Measurements from ENCODE around the gene SIN3B.
"Not testable (repeated sequence)": the region's sequence is repeated elsewhere in the genome, so short reads cannot be mapped to it uniquely, and the experiment has no call there.

SIN3B gene

GRCh38 chr19:16829010-16829821 is at the start of gene SIN3B:
SIN3B (plus strand) TSS chr19:16829398; CDS start chr19:16829421, 23 bp downstream.
- DNase-seq (ENCODE audit: low read depth, low spot score), result peak; percentile 97

- no peak for DNase-seq (ENCODE audit: low read depth, low spot score)
Measured at GRCh38 chr19:16779539-16780163, 49.5 kb upstream of the SIN3B start.

- DNase-seq (ENCODE audit: low read depth, low spot score), result no peak
Measured at GRCh38 chr19:16782719-16783118, 46.5 kb upstream of the SIN3B start.

GRCh38 chr19:16788479-16788878 is 40.7 kb upstream of the SIN3B start:
- no peak for DNase-seq (ENCODE audit: low read depth, low spot score)

- no peak for DNase-seq (ENCODE audit: low read depth, low spot score)
Measured at GRCh38 chr19:16789238-16789637, 40.0 kb upstream of the SIN3B start.

- DNase-seq (ENCODE audit: low read depth, low spot score), result no peak
Measured at GRCh38 chr19:16790051-16790450, 39.1 kb upstream of the SIN3B start.

DNA sequence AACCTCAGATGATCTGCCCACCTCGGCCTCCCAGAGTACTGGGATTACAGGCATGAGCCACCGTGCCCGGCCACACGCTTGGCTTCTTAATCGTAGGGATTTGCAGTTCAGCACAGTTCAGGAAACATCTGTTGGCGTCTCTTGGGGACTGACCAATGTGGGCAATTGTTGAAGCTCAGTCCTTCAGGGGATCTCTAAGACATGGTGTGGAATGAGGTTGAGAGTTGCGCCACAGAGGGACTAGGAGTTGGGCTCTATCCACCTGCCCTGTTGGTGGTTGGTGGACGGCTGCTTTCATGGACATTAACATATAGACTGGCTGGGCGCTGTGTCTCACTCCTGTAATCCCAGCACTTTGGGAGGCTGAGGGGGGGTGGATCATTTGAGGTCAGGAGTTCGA is 37.3 kb upstream of the SIN3B start:
- DNase-seq (ENCODE audit: low read depth, low spot score), result no peak

DNA sequence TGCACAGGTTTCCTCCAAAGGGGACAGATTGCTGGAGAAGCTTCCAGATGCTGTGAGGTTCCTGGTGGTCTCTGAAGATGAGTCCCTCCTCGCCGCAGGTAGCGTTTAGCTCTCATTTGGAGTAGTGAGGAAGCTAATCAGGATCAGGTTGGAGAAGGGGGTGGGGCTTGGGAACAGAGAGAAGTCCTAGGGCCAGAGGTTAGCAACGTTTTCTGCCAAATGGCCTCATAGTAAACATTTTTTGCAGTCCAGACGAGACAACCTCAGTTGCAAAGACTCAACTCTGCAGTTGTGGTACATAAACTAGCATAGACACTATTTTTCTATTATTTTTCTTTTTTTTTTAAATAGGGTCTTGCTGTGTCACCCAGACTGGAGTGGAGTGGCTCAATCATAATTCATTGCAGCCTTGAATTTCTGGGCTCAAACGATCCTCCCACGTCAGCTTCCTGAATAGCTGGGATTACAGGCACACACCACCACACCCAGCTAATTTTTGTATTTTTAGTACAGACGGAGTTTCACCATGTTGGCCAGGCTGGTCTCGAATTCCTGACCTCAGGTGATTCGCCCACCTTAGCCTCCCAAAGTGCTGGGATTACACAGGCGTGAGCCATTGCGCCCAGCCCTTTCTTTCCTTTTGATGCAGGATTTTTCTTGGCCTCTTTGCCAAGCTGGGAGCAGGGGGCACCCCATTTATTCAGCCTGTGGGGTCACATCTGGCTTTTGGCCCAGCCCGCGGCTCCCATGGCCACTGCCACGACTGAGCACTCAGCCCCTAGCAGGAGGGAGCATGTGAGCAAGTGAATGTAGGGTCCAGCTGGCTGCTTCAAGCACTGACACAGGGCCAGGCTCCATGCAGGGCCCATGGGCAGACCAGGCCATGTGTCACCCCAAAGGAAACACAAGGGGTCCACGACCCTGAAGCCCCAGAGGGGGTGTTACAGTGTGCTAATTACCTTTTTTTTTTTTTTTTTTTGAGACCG is 34.4 kb upstream of the SIN3B start:
- no peak for DNase-seq (ENCODE audit: low read depth, low spot score)

- DNase-seq (ENCODE audit: low read depth, low spot score), result no peak
Measured at GRCh38 chr19:16795731-16796130, 33.5 kb upstream of the SIN3B start.

DNA sequence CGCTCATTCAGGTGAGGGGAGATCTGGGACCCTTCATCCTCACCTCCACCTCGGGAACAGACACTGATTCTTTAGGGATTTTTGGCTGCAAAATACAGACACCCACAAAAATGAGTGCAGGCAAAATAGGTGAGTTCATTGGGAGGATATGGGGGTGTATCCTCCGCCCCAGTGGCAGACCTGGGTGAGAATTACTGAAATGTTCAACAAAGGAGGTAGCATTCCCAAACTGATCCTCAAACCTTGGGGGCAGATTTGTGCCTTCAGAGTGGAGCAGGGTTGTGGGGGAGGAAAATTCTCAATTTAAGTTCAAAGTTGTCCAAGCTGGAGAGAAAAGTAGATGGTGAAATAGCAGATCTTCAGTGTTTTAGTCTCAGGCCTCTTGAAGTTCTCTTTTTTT is 31.3 kb upstream of the SIN3B start:
- DNase-seq (ENCODE audit: low read depth, low spot score), result no peak

GRCh38 chr19:16798326-16798725 is 30.9 kb upstream of the SIN3B start:
- DNase-seq (ENCODE audit: low read depth, low spot score), result not testable (repeated sequence)

DNA sequence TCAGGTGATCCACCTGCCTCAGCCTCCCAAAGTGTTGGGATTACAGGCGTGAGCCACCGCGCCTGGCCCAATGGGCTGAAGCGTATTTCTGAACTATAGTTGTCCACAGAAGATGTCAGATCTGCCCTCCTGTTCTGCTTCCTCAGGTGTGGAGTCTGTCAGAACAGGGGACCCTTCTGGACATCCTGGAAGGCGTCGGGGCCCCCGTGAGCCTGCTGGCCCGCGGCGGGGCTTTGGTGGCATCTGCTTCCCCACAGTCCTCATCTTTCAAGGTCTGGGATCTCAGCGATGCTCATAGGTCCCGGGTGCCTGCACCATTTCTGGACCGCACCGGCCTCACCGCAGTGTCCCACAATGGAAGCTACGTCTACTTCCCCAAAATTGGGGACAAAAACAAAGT is 29.5 kb upstream of the SIN3B start:
- no peak for DNase-seq (ENCODE audit: low read depth, low spot score)

DNA sequence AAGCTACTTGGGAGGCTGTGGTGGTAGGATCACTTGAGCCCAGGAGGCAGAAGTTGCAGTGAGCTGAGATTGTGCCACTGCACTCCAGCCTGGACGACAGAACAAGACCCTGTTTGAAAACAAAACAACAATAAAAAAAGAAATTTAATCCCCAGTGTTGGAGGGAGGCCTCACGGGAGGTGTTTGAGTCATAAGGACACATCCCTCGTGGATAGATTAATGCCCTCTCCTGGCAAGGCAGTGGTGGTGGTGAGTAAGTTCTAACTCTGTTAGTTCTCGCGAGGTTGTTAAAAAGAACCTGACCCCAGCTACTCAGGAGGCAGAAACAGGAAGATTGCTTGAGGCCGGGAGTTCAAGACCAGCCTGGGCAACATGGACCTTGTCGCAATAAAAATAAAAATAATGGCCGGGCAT is 27.6 kb upstream of the SIN3B start:
- peak; percentile 16 for DNase-seq (ENCODE audit: low read depth, low spot score)

DNA sequence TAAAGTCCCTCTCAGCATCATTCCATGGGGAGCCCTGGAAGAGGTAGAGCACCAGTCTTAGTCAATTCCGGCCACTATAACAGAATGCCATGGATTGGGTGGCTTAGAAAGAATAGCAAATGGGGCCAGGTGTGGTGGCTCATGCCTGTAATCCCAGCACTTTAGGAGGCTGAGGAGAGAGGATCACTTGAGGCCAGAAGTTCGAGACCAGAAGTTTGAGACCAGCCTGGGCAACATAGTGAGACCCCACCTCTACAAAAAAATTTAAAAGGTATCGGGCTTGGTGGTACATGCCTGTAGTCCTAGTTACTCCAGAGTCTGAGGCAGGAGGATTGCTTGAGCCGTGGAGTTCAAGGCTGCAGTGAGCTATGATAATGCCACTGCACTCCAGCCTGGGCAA is 25.0 kb upstream of the SIN3B start:
- no peak for DNase-seq (ENCODE audit: low read depth, low spot score)

GRCh38 chr19:16807549-16808284 is 21.5 kb upstream of the SIN3B start:
- no peak for DNase-seq (ENCODE audit: low read depth, low spot score)

- DNase-seq (ENCODE audit: low read depth, low spot score), result peak; percentile 62
Measured at GRCh38 chr19:16814526-16815100, 14.6 kb upstream of the SIN3B start.

- DNase-seq (ENCODE audit: low read depth, low spot score), result no peak
Measured at GRCh38 chr19:16820056-16820455, 9.1 kb upstream of the SIN3B start.

DNA sequence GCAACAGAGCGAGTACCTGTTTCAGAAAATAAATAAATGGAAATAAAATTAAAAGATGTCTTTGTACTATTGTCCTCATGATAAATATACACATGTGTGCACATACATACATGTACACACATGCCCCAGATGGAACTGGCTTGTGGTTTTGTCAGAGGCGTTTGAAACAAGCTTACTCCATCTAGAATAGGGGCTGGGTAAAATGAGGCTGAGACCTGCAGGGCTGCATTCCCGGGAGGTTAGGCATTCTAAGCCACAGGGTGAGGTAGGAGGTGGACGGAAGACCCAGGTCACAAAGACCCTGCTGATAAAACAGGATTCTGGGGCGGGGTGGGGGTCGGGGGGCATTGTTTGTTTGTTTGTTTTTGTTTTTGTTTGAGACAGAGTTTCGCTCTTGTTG is 8.1 kb upstream of the SIN3B start:
- DNase-seq (ENCODE audit: low read depth, low spot score), result no peak

DNA sequence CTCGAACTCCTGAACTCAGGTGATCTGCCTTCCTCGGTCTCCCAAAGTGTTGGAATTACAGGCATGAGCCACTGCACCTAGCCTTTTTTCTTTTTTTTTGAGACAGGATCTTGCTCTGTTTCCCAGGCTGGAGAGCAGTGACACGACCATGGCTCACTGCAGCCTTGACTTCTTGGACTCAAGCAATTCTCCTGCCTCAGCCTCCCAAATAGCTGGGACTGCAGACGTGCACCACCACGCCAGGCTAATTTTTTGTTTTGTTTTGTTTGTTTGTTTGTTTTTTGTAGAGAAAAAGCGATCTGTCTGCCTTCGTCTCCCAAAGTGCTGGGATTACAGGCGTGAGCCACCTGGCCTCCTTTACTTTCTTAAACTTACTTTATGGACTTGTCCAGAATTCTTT is 6.5 kb upstream of the SIN3B start:
- no peak for DNase-seq (ENCODE audit: low read depth, low spot score)

- DNase-seq (ENCODE audit: low read depth, low spot score), result peak; percentile 26
Measured at GRCh38 chr19:16824658-16825311, 4.4 kb upstream of the SIN3B start.
